Measurements from ENCODE around the gene HNRNPA2B1. TPM values are rescaled to one million over a fixed set of nuclear protein-coding genes. Genes with fewer than 3 reads are reported as not detected.

The HNRNPA2B1 gene
- total RNA-seq (247 and 450 TPM in 2 replicates), polyA plus RNA-seq (880 and 1,016 TPM in 2 replicates)

- no peaks in the 10 kb centered on the region for H3K9me3 ChIP-seq (ENCODE audit: low read depth)
- no peaks in the 10 kb centered on the region for H3K27me3 ChIP-seq
- peaks cover 20% of the 10 kb centered on the region for H3K36me3 ChIP-seq
Measured at GRCh38 chr7:26200444-26201246, at the start of gene HNRNPA2B1. Gene HNRNPA2B1, minus strand, starts transcription at chr7:26200746. Its CDS starts 169 bp downstream, at chr7:26200577.

DNA sequence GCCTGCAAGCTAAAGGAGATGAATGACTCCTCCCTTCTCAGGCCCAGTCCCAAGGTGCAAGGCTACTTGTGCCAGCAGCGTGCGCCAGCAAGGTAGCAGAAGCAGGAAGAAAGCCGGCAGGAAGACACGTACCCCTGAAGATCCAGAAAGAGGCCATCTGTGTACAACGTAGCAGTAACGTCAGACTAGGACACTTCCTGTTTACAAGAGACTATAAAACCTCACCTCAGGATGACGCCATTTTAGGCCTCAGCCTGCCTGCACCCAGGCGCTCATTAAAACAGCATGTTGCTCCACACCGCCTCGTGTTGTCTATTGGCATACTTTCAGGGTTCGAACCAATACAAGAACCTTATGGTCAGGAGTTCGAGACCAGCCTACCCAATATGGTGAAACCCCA lies 49.7 kb upstream of the HNRNPA2B1 start:
- TF ChIP-seq, protein P1, sequence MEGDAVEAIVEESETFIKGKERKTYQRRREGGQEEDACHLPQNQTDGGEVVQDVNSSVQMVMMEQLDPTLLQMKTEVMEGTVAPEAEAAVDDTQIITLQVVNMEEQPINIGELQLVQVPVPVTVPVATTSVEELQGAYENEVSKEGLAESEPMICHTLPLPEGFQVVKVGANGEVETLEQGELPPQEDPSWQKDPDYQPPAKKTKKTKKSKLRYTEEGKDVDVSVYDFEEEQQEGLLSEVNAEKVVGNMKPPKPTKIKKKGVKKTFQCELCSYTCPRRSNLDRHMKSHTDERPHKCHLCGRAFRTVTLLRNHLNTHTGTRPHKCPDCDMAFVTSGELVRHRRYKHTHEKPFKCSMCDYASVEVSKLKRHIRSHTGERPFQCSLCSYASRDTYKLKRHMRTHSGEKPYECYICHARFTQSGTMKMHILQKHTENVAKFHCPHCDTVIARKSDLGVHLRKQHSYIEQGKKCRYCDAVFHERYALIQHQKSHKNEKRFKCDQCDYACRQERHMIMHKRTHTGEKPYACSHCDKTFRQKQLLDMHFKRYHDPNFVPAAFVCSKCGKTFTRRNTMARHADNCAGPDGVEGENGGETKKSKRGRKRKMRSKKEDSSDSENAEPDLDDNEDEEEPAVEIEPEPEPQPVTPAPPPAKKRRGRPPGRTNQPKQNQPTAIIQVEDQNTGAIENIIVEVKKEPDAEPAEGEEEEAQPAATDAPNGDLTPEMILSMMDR (IDR thresholded peaks at IDR 0.05; ENCODE audit: low read depth, low read length): no peak
- H3K27ac ChIP-seq: no peak overlapping the region
- no peak for DNase-seq (ENCODE audit: low read depth in 1 of 2, low spot score in 1 of 2)
- no peaks in the 10 kb centered on the region for H3K9me3 ChIP-seq (ENCODE audit: low read depth)
- H3K36me3 ChIP-seq: no peaks in the 10 kb centered on the region
- no peak overlapping the region for H3K4me3 ChIP-seq
- no peaks in the 10 kb centered on the region for H3K27me3 ChIP-seq
- H3K4me1 ChIP-seq (ENCODE audit: low read depth): no peaks in the 10 kb centered on the region

More at GRCh38 chr7:26200444-26201246, at the start of gene HNRNPA2B1:
- peaks cover 30% of the 10 kb centered on the region for H3K4me1 ChIP-seq (ENCODE audit: low read depth)
- H3K4me3 ChIP-seq: peak within 1 kb of the TSS; percentile 96
- peak; percentile 97 to 99 for DNase-seq (ENCODE audit: low read depth in 1 of 2, low spot score in 1 of 2)
- H3K27ac ChIP-seq: peak within 1 kb of the TSS; percentile 99
- TF ChIP-seq, protein P1 (IDR thresholded peaks at IDR 0.05; ENCODE audit: low read depth, low read length): no peak

GRCh38 chr7:26245150-26245549 lies 44.6 kb upstream of the HNRNPA2B1 start:
- no peaks in the 10 kb centered on the region for H3K27me3 ChIP-seq
- no peaks in the 10 kb centered on the region for H3K4me1 ChIP-seq (ENCODE audit: low read depth)
- no peak overlapping the region for H3K27ac ChIP-seq
- TF ChIP-seq, protein P1 (IDR thresholded peaks at IDR 0.05; ENCODE audit: low read depth, low read length): no peak
- H3K9me3 ChIP-seq (ENCODE audit: low read depth): no peaks in the 10 kb centered on the region
- H3K36me3 ChIP-seq: no peaks in the 10 kb centered on the region
- DNase-seq (ENCODE audit: low read depth in 1 of 2, low spot score in 1 of 2): no peak
- H3K4me3 ChIP-seq: no peak overlapping the region

DNA sequence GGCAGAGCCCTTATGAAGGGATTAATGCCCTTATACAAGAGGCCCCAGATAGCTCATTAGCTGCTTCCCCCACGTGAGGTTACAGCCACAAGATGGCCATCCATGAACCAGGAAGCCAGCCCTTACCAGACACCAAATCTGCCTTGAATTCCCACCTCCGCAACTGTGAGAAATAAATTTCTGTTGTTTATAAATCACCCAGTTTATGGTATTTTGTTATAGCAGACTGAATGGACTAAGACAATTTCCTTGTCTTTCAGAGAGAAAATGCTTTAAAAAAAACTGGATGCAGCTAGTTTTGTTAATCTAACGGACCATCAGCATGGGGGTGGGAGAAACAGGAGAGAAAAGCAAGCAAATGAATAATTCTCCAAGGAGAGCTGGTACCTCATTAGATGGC lies 37.5 kb upstream of the HNRNPA2B1 start:
- TF ChIP-seq, protein P1 (IDR thresholded peaks at IDR 0.05; ENCODE audit: low read depth, low read length): no peak
- no peaks in the 10 kb centered on the region for H3K27me3 ChIP-seq
- H3K27ac ChIP-seq: no peak overlapping the region
- no peaks in the 10 kb centered on the region for H3K4me1 ChIP-seq (ENCODE audit: low read depth)
- H3K36me3 ChIP-seq: no peaks in the 10 kb centered on the region
- H3K4me3 ChIP-seq: no peak overlapping the region
- DNase-seq (ENCODE audit: low read depth in 1 of 2, low spot score in 1 of 2): no peak
- H3K9me3 ChIP-seq (ENCODE audit: low read depth): no peaks in the 10 kb centered on the region

DNA sequence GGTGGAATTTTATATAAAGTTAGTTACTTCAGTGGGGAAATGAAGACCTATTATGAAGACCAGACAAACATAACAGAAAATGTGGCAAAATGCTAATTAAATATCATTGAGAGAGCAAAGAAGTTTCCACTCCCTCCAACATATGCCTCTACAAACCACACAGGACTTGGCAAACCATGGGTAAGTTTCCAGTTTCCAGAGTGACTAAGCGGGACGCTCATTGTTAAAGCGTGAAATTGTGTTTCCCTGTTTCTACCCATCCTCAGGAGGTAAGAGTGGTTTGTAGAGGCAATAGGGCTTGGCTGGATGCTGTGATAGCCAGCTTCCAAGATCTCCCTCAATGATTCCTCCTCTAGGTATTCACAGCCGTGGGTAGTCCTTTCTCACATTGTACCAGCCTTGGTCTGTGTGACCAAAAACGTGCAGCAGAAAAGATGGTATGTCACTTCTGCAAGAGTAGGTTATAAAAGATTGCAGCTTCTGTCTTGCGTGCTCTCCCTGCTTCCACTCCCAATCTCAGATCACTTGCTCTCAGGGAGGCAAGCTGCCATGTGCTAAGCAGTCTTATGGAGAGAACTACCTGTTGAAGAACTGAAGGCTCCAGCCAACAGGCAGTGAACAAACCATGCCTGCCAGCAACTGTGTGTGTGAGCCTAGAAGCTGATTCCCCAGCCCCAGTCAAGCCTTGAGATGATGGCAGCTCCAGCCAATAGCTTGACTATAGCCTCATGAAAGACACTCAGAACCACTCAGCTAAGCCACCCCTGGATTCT lies 36.7 kb upstream of the HNRNPA2B1 start:
- H3K4me3 ChIP-seq: no peak overlapping the region

More for the DNA sequence above, 36.7 kb upstream of the HNRNPA2B1 start:
- Histone ChIP-seq H3K27me3 (no peaks in the 10 kb centered on the region), H3K4me1 (ENCODE audit: low read depth) (no peaks in the 10 kb centered on the region), H3K27ac (no peak overlapping the region), H3K36me3 (no peaks in the 10 kb centered on the region), H3K9me3 (ENCODE audit: low read depth) (no peaks in the 10 kb centered on the region)
- TF ChIP-seq, protein P1 (IDR thresholded peaks at IDR 0.05; ENCODE audit: low read depth, low read length): no peak
- DNase-seq (ENCODE audit: low read depth in 1 of 2, low spot score in 1 of 2): no peak
